IMR-90 (cell line): ENCODE measurements around the gene METTL25. TPM values are rescaled to one million over a fixed set of nuclear protein-coding genes. Genes with fewer than 3 reads are reported as not detected.

Source experiments
- ATAC-seq: fragments of 200-7000 bp; cut with Tn5 transposase; 2 replicates; pipeline ENCODE4 v1.9.1; 2020; ENCODE audit warnings: low read depth, mild to moderate bottlenecking, moderate library complexity
- BruUV-seq: library from RNA; stranded (reverse); fragments of 400-500 nt; replicated peaks from 2 replicates; lab custom pipeline; 2021; lab: Mats Ljungman, UMichigan
- CTCF ChIA-PET: fragments of 300-600 bp; formaldehyde crosslinking; extraction: SDS; loops from one replicate; lab custom pipeline; 2021; ENCODE audit warnings: antibody characterized with exemption; lab: Yijun Ruan, JAX
- POLR2A ChIA-PET: fragments of 300-600 bp; sonication (Branson Sonifier 250); formaldehyde crosslinking; loops from one replicate; lab custom pipeline; 2022; ENCODE audit warnings: antibody characterized with exemption; ENCODE audit not compliant: unreplicated experiment; lab: Charles Lee
- DNase-seq: peaks from one replicate; pipeline ENCODE4 v3.0.0; 2013
- H2AFZ ChIP-seq: replicated peaks from 2 replicates; pipeline ENCODE3; 2013; ENCODE audit warnings: low read length, mild to moderate bottlenecking; ENCODE audit not compliant: poor library complexity
- H2AK5ac ChIP-seq: 2 replicates; pipeline ENCODE4 v1.6.1; 2013; ENCODE audit warnings: low read depth, low read length, inconsistent platforms
- H2AK9ac ChIP-seq: replicated peaks from 2 replicates; pipeline ENCODE3; 2013; ENCODE audit warnings: mild to moderate bottlenecking, low read depth, low read length, moderate library complexity; ENCODE audit not compliant: poor library complexity
- H2BK120ac ChIP-seq: 2 replicates; pipeline ENCODE4 v1.6.1; 2013; ENCODE audit warnings: low read depth, low read length, inconsistent platforms
- H2BK15ac ChIP-seq: 3 replicates; pipeline ENCODE4 v1.6.1; 2013; ENCODE audit warnings: low read depth, low read length, inconsistent platforms
- H2BK20ac ChIP-seq: 2 replicates; pipeline ENCODE4 v1.6.1; 2013; ENCODE audit warnings: low read depth, mild to moderate bottlenecking, inconsistent platforms, low read length, moderate library complexity
- H2BK5ac ChIP-seq: 2 replicates; pipeline ENCODE4 v1.6.1; 2013; ENCODE audit warnings: mild to moderate bottlenecking, low read depth, low read length, inconsistent platforms; ENCODE audit not compliant: poor library complexity, severe bottlenecking
- H3K14ac ChIP-seq: replicated peaks from 2 replicates; pipeline ENCODE4 v1.6.1; 2013; ENCODE audit warnings: low read depth, low read length, inconsistent platforms
- H3K18ac ChIP-seq: 2 replicates; pipeline ENCODE4 v1.6.1; 2013; ENCODE audit warnings: low read depth, low read length, control low read depth
- H3K23ac ChIP-seq: 2 replicates; pipeline ENCODE4 v1.6.1; 2013; ENCODE audit warnings: low read depth, low read length, inconsistent platforms
- H3K27ac ChIP-seq: 2 replicates; pipeline ENCODE4 v1.5.1; 2013; ENCODE audit warnings: mild to moderate bottlenecking, control low read depth, low read length; ENCODE audit not compliant: insufficient read depth
- H3K27me3 ChIP-seq: 2 replicates; pipeline ENCODE4 v1.6.1; 2013; ENCODE audit warnings: low read length; ENCODE audit not compliant: control insufficient read depth, insufficient read depth
- H3K36me3 ChIP-seq: 2 replicates; pipeline ENCODE4 v1.6.1; 2013; ENCODE audit warnings: low read length, mixed read lengths; ENCODE audit not compliant: control insufficient read depth, insufficient read depth
- H3K4ac ChIP-seq: 2 replicates; pipeline ENCODE4 v1.6.1; 2013; ENCODE audit warnings: low read depth, low read length, inconsistent platforms
- H3K4me1 ChIP-seq: 2 replicates; pipeline ENCODE4 v1.6.1; 2013; ENCODE audit warnings: low read length, mixed read lengths; ENCODE audit not compliant: control insufficient read depth, insufficient read depth
- H3K4me2 ChIP-seq: 2 replicates; pipeline ENCODE4 v1.6.1; 2013; ENCODE audit warnings: low read depth, mild to moderate bottlenecking, control low read depth, low read length, moderate library complexity
- H3K4me3 ChIP-seq: 2 replicates; pipeline ENCODE4 v1.5.1; 2013; ENCODE audit warnings: low read depth, mild to moderate bottlenecking, control low read depth, low read length, moderate library complexity; ENCODE audit not compliant: insufficient read depth
- H3K56ac ChIP-seq: 2 replicates; pipeline ENCODE4 v1.6.1; 2013; ENCODE audit warnings: low read length, inconsistent platforms; ENCODE audit not compliant: insufficient read depth; ENCODE audit errors: extremely low read depth
- H3K79me1 ChIP-seq, 2 experiments: 2 replicates each; pipeline ENCODE4 v1.6.1; 2013; ENCODE audit warnings: low read length in 2 of 2, inconsistent platforms in 1 of 2, low read depth in 1 of 2
- H3K9ac ChIP-seq: 2 replicates; pipeline ENCODE4 v1.6.1; 2013; ENCODE audit warnings: low read depth, low read length, control low read depth
- H3K9me1 ChIP-seq: 2 replicates; pipeline ENCODE4 v1.6.1; 2013; ENCODE audit warnings: low read length, inconsistent platforms; ENCODE audit not compliant: insufficient read depth
- H3K9me3 ChIP-seq: 2 replicates; pipeline ENCODE4 v1.6.1; 2013; ENCODE audit warnings: low read length; ENCODE audit not compliant: control insufficient read depth, insufficient read depth
- H4K20me1 ChIP-seq: 2 replicates; pipeline ENCODE4 v1.6.1; 2013; ENCODE audit warnings: low read length, inconsistent platforms; ENCODE audit not compliant: insufficient read depth
- H4K5ac ChIP-seq: 2 replicates; pipeline ENCODE4 v1.6.1; 2013; ENCODE audit warnings: mild to moderate bottlenecking, low read depth, low read length, control low read depth
- H4K8ac ChIP-seq, 2 experiments: 2 replicates each; pipeline ENCODE4 v1.6.1; 2013; ENCODE audit warnings: low read depth in 2 of 2, low read length in 2 of 2, control low read depth in 1 of 2, inconsistent platforms in 1 of 2
- H4K91ac ChIP-seq: 2 replicates; pipeline ENCODE4 v1.6.1; 2013; ENCODE audit warnings: low read depth, low read length, inconsistent platforms; ENCODE audit not compliant: insufficient read depth
- BHLHE40 ChIP-seq: fragments of 150-350 bp; IDR thresholded peaks from 2 replicates; pipeline ENCODE4 v1.6.1; 2016; ENCODE audit warnings: mild to moderate bottlenecking, low read depth, low read length
- CHD1 ChIP-seq: IDR thresholded peaks from 2 replicates; pipeline ENCODE4 v1.6.1; 2012; ENCODE audit warnings: low read depth, low read length, improper control_type of control experiment
- MAZ ChIP-seq: IDR thresholded peaks from 2 replicates; pipeline ENCODE4 v1.6.1; 2012; ENCODE audit warnings: low read depth, mild to moderate bottlenecking, low read length, improper control_type of control experiment, moderate library complexity, borderline replicate concordance
- NFE2L2 ChIP-seq: fragments of 150-350 bp; IDR thresholded peaks from 2 replicates; pipeline ENCODE4 v1.6.1; 2016; ENCODE audit warnings: low read depth, mild to moderate bottlenecking, low read length
- POLR2A ChIP-seq: IDR thresholded peaks from 2 replicates; pipeline ENCODE4 v1.6.1; 2012; ENCODE audit warnings: mild to moderate bottlenecking, low read depth, low read length
- RCOR1 ChIP-seq: IDR thresholded peaks from 2 replicates; pipeline ENCODE4 v1.6.1; 2012; ENCODE audit warnings: mild to moderate bottlenecking, low read length, improper control_type of control experiment; ENCODE audit not compliant: insufficient replicate concordance
- WGBS, 2 experiments: methylation state at CpG; one replicate each; pipeline versions ENCODE4 v1.1.5 to v1.1.7; 2013; ENCODE audit warnings: missing lambda C conversion rate in 2 of 2; ENCODE audit not compliant: insufficient read length in 1 of 2; ENCODE audit errors: extremely low coverage in 2 of 2; 5-methylcytosine and 5-hydroxymethylcytosine counted together
- dilution Hi-C: fragments of 300-500 bp; cut with HindIII; formaldehyde crosslinking; loops from one replicate; pipeline ENCODE4 v1.14.3; 2018; ENCODE audit warnings: low sequenced_read_pairs; ENCODE audit not compliant: unreplicated experiment
- in situ Hi-C: fragments of 300-500 bp; cut with MboI; formaldehyde crosslinking; loops from 3 replicates; pipeline ENCODE4 v1.14.3; 2019; ENCODE audit warnings: low sequenced_read_pairs, inconsistent platforms, mixed read lengths
- intact Hi-C: fragments of 100-400 bp; cut with micrococcal nuclease; formaldehyde crosslinking; loops from 2 replicates; pipeline ENCODE4 v1.10.0; 2022
- polyA plus RNA-seq, 3 experiments: library from polyadenylated mRNA; depleted of rRNA; stranded (reverse); fragments of >200 nt; gene quantifications; 2 replicates each; pipeline ENCODE4 v1.2.3, GENCODE V29; 2012; ENCODE audit warnings: low replicate concordance in 1 of 3
- total RNA-seq: library from RNA; depleted of rRNA; stranded (reverse); fragments of >200 nt; gene quantifications from 2 replicates; pipeline ENCODE4 v1.2.3, GENCODE V29; 2012
- TF ChIP-seq, protein P1 (sequence below): fragments of 150-350 bp; IDR thresholded peaks from 2 replicates; pipeline ENCODE4 v1.6.1; 2016; ENCODE audit warnings: low read depth, mild to moderate bottlenecking, low read length, moderate library complexity, borderline replicate concordance

The METTL25 gene
- total and polyA plus RNA-seq, 2 of the 4 experiments (the other 2 are of a cell fraction): 2.6 to 3.0 TPM

DNA sequence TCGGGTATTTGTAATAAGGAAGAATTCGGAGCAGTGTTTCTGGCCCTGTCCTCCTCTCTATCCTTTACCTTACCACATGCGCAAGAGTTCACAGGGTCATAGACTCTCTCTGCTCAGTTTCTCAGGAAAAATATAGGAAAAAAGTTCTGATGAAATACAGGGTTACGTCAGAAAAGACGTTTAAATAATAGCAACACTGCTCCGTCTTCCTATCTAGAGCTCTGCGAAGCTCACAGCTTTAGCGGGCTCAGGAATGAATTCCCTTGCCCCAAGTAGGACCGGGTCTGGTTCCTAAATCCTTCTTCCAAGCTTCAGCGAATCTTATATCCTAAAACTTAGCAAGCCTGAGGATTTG, 507 bp upstream of the METTL25 start:
- dilution Hi-C loops (no loop called here), intact Hi-C loops (no loop called here), in situ Hi-C loops (no loop called here)
- Histone ChIP-seq H3K4me2 (peak overlapping the region; percentile 91), H3K27ac (peak overlapping the region; percentile 76), H3K14ac (peak overlapping the region; percentile 87), H2BK5ac (peak overlapping the region; percentile 67), H2AK5ac (no peak overlapping the region), H3K9me1 (no peaks in the 10 kb centered on the region), H2AK9ac (peak overlapping the region; percentile 99), H3K18ac (no peak overlapping the region), H2BK120ac (0 out of 2 replicates have a peak overlapping the region, but pooled peaks have one; percentile 23), H2BK15ac (no peak overlapping the region), H4K8ac (peak overlapping the region; percentile 74 to 98), H3K9me3 (no peaks in the 10 kb centered on the region), H3K4me1 (no peaks in the 10 kb centered on the region), H3K36me3 (peaks cover 3% of the 10 kb centered on the region), H2AFZ (peak overlapping the region; percentile 99), H3K79me1 (peaks cover 3 to 9% of the 10 kb centered on the region in 2 experiments), H3K9ac (peak overlapping the region; percentile 89), H2BK20ac (no peak overlapping the region), H4K20me1 (no peaks in the 10 kb centered on the region), H4K5ac (peak overlapping the region; percentile 87), H3K27me3 (no peaks in the 10 kb centered on the region), H3K56ac (peak overlapping the region; percentile 66; the same call in 1 of the 2 replicates), H3K23ac (peak overlapping the region; percentile 54), H3K4me3 (peak overlapping the region; percentile 71), H3K4ac (peak overlapping the region; percentile 89), H4K91ac (peak overlapping the region; percentile 65)
- ChIA-PET POLR2A (interaction anchor here (0.6 kb wide), 1 partner anchor 18 kb away, joined by 12 read pairs; no protein-coding TSS in a partner anchor), CTCF (interaction anchor here (0.6 to 1.8 kb wide), 8 partner anchors 8 to 328 kb away, joined by 3 to 7 read pairs (median 4); no protein-coding TSS in a partner anchor)
- DNase-seq (no peak), ATAC-seq (no peak)
- WGBS, 2 experiments: 0% methylated on average over 4 of the region's 10 CpGs; no CpG with 5 or more reads in 1 of the 2 experiments
- BruUV-seq: TSS peak; percentile 65
- TF ChIP-seq BHLHE40 (no peak), CHD1 (no peak), NFE2L2 (no peak), RCOR1 (no peak), POLR2A (no peak), MAZ (no peak)
- TF ChIP-seq, protein P1, sequence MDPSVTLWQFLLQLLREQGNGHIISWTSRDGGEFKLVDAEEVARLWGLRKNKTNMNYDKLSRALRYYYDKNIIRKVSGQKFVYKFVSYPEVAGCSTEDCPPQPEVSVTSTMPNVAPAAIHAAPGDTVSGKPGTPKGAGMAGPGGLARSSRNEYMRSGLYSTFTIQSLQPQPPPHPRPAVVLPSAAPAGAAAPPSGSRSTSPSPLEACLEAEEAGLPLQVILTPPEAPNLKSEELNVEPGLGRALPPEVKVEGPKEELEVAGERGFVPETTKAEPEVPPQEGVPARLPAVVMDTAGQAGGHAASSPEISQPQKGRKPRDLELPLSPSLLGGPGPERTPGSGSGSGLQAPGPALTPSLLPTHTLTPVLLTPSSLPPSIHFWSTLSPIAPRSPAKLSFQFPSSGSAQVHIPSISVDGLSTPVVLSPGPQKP: no peak
